Measurements from ENCODE around the gene ZBTB43.

The ZBTB43 gene

DNA sequence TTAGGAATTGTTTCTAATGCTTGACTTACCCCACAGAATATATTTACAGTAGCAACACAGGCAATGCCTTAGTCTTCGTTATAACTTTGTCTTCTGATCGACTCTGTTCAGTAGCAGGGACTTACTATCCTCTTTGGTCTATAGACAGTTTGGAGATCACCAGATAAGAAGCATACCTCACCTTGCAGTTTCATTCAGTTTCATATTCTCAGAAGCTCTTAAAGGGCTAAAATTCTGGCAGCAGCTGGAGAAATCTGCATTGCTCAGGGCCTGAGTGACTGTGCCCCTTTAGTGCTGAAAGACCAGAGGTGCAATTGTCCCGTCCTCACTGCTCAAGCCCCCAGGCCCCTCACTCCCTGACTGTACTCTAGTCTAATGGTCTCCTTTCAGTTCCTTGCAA is 26.0 kb downstream of the ZBTB43 start:
- TF ChIP-seq RAD21 (IDR thresholded peaks at IDR 0.05; ENCODE audit: low read depth) (no peak), TAF1 (IDR thresholded peaks at IDR 0.05; ENCODE audit: low read depth) (no peak), EGR1 (IDR thresholded peaks at IDR 0.05) (no peak), TCF12 (IDR thresholded peaks at IDR 0.05; ENCODE audit: low read depth) (no peak), CREB1 (IDR thresholded peaks at IDR 0.05; ENCODE audit: low read depth) (no peak), FOXM1 (IDR thresholded peaks at IDR 0.05; ENCODE audit: borderline replicate concordance, low read depth) (no peak), TEAD4 (IDR thresholded peaks at IDR 0.05) (no peak), CEBPB (IDR thresholded peaks at IDR 0.05) (no peak), EP300 (IDR thresholded peaks at IDR 0.05; ENCODE audit: borderline replicate concordance) (no peak), ZBTB7A (IDR thresholded peaks at IDR 0.05; ENCODE audit: low read depth) (no peak), MAX (IDR thresholded peaks at IDR 0.05) (no peak), NFIC (IDR thresholded peaks at IDR 0.05) (no peak), YY1 (IDR thresholded peaks at IDR 0.05; ENCODE audit: low read depth) (no peak)
- TF ChIP-seq, protein P1, sequence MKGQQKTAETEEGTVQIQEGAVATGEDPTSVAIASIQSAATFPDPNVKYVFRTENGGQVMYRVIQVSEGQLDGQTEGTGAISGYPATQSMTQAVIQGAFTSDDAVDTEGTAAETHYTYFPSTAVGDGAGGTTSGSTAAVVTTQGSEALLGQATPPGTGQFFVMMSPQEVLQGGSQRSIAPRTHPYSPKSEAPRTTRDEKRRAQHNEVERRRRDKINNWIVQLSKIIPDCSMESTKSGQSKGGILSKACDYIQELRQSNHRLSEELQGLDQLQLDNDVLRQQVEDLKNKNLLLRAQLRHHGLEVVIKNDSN (IDR thresholded peaks at IDR 0.05): no peak
- TF ChIP-seq, protein P2, sequence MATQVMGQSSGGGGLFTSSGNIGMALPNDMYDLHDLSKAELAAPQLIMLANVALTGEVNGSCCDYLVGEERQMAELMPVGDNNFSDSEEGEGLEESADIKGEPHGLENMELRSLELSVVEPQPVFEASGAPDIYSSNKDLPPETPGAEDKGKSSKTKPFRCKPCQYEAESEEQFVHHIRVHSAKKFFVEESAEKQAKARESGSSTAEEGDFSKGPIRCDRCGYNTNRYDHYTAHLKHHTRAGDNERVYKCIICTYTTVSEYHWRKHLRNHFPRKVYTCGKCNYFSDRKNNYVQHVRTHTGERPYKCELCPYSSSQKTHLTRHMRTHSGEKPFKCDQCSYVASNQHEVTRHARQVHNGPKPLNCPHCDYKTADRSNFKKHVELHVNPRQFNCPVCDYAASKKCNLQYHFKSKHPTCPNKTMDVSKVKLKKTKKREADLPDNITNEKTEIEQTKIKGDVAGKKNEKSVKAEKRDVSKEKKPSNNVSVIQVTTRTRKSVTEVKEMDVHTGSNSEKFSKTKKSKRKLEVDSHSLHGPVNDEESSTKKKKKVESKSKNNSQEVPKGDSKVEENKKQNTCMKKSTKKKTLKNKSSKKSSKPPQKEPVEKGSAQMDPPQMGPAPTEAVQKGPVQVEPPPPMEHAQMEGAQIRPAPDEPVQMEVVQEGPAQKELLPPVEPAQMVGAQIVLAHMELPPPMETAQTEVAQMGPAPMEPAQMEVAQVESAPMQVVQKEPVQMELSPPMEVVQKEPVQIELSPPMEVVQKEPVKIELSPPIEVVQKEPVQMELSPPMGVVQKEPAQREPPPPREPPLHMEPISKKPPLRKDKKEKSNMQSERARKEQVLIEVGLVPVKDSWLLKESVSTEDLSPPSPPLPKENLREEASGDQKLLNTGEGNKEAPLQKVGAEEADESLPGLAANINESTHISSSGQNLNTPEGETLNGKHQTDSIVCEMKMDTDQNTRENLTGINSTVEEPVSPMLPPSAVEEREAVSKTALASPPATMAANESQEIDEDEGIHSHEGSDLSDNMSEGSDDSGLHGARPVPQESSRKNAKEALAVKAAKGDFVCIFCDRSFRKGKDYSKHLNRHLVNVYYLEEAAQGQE (IDR thresholded peaks at IDR 0.05; ENCODE audit: low read depth): no peak

GRCh38 chr9:126832440-126832839 is 27.6 kb downstream of the ZBTB43 start:
- TF ChIP-seq ZBTB7A (IDR thresholded peaks at IDR 0.05; ENCODE audit: low read depth) (no peak), CEBPB (IDR thresholded peaks at IDR 0.05) (no peak), FOXM1 (IDR thresholded peaks at IDR 0.05; ENCODE audit: borderline replicate concordance, low read depth) (no peak), MAX (IDR thresholded peaks at IDR 0.05) (no peak), EP300 (IDR thresholded peaks at IDR 0.05; ENCODE audit: borderline replicate concordance) (no peak), NFIC (IDR thresholded peaks at IDR 0.05) (no peak), CREB1 (IDR thresholded peaks at IDR 0.05; ENCODE audit: low read depth) (no peak)
- TF ChIP-seq, protein P2 (IDR thresholded peaks at IDR 0.05; ENCODE audit: low read depth): no peak

DNA sequence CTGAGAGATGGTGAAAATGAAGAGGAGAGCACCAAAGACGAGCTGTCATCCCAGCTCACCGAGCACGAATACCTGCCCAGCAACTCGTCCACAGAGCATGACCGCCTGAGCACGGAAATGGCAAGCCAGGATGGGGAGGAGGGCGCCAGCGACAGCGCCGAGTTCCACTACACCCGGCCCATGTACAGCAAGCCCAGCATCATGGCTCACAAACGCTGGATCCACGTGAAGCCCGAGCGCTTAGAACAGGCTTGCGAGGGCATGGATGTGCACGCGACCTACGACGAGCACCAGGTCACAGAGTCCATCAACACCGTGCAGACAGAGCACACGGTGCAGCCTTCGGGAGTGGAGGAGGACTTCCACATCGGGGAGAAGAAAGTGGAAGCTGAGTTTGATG is 28.2 kb downstream of the ZBTB43 start:
- TF ChIP-seq CREB1 (IDR thresholded peaks at IDR 0.05; ENCODE audit: low read depth) (no peak), TAF1 (IDR thresholded peaks at IDR 0.05; ENCODE audit: low read depth) (no peak)
- TF ChIP-seq, protein P2 (IDR thresholded peaks at IDR 0.05; ENCODE audit: low read depth): no peak

DNA sequence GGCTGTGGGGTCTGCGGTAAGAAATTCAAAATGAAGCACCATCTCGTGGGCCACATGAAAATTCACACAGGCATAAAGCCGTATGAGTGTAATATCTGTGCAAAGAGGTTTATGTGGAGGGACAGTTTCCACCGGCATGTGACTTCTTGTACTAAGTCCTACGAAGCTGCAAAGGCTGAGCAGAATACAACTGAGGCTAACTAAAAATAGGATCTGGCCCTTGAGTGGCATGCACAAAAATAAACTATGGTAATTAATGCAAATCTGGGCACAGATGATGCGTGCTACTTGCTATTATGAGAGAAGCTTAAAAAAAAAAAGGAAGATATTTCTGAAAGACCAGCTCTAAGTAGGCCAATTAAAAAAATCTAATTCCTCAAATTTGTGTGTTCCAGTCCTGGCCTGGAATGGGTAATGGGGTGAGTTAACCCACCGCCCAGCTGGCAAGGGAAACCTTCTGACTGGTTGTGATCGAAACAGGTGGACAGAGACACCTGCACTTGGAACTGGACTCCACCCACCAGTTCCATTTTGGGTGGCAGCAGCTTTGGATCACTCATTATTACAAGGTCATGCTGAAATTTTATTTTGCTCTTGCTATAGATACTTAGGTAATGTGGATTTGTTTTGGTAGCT is 29.0 kb downstream of the ZBTB43 start:
- TF ChIP-seq EP300 (IDR thresholded peaks at IDR 0.05; ENCODE audit: borderline replicate concordance) (no peak), EGR1 (IDR thresholded peaks at IDR 0.05) (no peak), TCF12 (IDR thresholded peaks at IDR 0.05; ENCODE audit: low read depth) (no peak), FOXM1 (IDR thresholded peaks at IDR 0.05; ENCODE audit: borderline replicate concordance, low read depth) (no peak), TAF1 (IDR thresholded peaks at IDR 0.05; ENCODE audit: low read depth) (no peak), MAX (IDR thresholded peaks at IDR 0.05) (no peak), NFIC (IDR thresholded peaks at IDR 0.05) (no peak), RAD21 (IDR thresholded peaks at IDR 0.05; ENCODE audit: low read depth) (no peak), CEBPB (IDR thresholded peaks at IDR 0.05) (no peak), TEAD4 (IDR thresholded peaks at IDR 0.05) (no peak), YY1 (IDR thresholded peaks at IDR 0.05; ENCODE audit: low read depth) (no peak), ZBTB7A (IDR thresholded peaks at IDR 0.05; ENCODE audit: low read depth) (no peak), CREB1 (IDR thresholded peaks at IDR 0.05; ENCODE audit: low read depth) (no peak)
- TF ChIP-seq, protein P2 (IDR thresholded peaks at IDR 0.05; ENCODE audit: low read depth): no peak
- TF ChIP-seq, protein P1 (IDR thresholded peaks at IDR 0.05): no peak
